Tibial nerve (tissue), 4 donors: ENCODE measurements around the gene CNIH3.

Experiments
- EP300 ChIP-seq, 2 donors: sonication (generic); formaldehyde crosslinking; IDR thresholded peaks; one replicate each; pipeline ENCODE4 v1.6.1; 2017; ENCODE audit warnings: antibody characterized with exemption in 2 of 2, mild to moderate bottlenecking in 1 of 2
- TF ChIP-seq, protein P1 (sequence below), 5 experiments: fragments of 200-600 bp in 3 of 5; fragments of 450-650 bp in 2 of 5; sonication (generic) in 3 of 5; IDR thresholded peaks; one replicate each; pipeline ENCODE4 v1.5.1; 2016 to 2019; ENCODE audit warnings: antibody characterized with exemption in 5 of 5, mild to moderate bottlenecking in 3 of 5, moderate library complexity in 2 of 5

DNA sequence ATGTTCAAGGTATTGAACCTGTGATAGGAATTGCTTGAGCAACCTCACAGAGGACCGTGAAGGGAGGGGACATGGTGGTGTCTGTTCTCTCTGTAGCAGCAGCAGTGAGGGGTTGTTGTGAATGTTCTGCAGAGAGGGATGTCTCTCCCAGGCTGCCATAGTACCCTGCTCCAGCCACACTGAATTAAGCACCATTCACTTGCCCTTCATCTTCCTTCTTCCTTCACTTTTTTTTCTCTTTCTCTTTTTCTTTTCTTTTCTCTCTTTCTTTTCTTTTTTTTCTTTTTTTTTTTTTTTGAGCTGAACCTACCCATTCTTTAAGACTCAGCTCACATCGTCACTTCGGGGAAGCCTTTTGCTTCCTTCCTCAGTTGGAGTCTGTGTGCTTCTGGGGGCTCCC is 89.5 kb downstream of the CNIH3 start:
- no peak for TF ChIP-seq EP300 (IDR thresholded peaks at IDR 0.05)
- TF ChIP-seq, protein P1, sequence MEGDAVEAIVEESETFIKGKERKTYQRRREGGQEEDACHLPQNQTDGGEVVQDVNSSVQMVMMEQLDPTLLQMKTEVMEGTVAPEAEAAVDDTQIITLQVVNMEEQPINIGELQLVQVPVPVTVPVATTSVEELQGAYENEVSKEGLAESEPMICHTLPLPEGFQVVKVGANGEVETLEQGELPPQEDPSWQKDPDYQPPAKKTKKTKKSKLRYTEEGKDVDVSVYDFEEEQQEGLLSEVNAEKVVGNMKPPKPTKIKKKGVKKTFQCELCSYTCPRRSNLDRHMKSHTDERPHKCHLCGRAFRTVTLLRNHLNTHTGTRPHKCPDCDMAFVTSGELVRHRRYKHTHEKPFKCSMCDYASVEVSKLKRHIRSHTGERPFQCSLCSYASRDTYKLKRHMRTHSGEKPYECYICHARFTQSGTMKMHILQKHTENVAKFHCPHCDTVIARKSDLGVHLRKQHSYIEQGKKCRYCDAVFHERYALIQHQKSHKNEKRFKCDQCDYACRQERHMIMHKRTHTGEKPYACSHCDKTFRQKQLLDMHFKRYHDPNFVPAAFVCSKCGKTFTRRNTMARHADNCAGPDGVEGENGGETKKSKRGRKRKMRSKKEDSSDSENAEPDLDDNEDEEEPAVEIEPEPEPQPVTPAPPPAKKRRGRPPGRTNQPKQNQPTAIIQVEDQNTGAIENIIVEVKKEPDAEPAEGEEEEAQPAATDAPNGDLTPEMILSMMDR (IDR thresholded peaks at IDR 0.05) = no peak
